ENCODE results near the gene FBLN1.
A peak's percentile ranks its signal among the peaks of the same experiment; 100 is the strongest.

GRCh38 chr22:45599836-45600577, 97.3 kb downstream of the FBLN1 start:
- TF ChIP-seq SP2 (tag by site-specific recombination; IDR thresholded peaks at IDR 0.05) (no peak), ZNF654 (tag by site-specific recombination; IDR thresholded peaks at IDR 0.05; ENCODE audit: low read depth) (no peak), ZNF530 (tag by site-specific recombination; IDR thresholded peaks at IDR 0.05; ENCODE audit: low read depth) (no peak), ZNF175 (tag by site-specific recombination; IDR thresholded peaks at IDR 0.05) (no peak), PRDM1 (tag by site-specific recombination; IDR thresholded peaks at IDR 0.05) (no peak), GLI4 (tag by site-specific recombination; IDR thresholded peaks at IDR 0.05) (no peak)
- TF ChIP-seq, protein P1, sequence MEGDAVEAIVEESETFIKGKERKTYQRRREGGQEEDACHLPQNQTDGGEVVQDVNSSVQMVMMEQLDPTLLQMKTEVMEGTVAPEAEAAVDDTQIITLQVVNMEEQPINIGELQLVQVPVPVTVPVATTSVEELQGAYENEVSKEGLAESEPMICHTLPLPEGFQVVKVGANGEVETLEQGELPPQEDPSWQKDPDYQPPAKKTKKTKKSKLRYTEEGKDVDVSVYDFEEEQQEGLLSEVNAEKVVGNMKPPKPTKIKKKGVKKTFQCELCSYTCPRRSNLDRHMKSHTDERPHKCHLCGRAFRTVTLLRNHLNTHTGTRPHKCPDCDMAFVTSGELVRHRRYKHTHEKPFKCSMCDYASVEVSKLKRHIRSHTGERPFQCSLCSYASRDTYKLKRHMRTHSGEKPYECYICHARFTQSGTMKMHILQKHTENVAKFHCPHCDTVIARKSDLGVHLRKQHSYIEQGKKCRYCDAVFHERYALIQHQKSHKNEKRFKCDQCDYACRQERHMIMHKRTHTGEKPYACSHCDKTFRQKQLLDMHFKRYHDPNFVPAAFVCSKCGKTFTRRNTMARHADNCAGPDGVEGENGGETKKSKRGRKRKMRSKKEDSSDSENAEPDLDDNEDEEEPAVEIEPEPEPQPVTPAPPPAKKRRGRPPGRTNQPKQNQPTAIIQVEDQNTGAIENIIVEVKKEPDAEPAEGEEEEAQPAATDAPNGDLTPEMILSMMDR (tag by site-specific recombination; IDR thresholded peaks at IDR 0.05), result no peak
- TF ChIP-seq, protein P2, sequence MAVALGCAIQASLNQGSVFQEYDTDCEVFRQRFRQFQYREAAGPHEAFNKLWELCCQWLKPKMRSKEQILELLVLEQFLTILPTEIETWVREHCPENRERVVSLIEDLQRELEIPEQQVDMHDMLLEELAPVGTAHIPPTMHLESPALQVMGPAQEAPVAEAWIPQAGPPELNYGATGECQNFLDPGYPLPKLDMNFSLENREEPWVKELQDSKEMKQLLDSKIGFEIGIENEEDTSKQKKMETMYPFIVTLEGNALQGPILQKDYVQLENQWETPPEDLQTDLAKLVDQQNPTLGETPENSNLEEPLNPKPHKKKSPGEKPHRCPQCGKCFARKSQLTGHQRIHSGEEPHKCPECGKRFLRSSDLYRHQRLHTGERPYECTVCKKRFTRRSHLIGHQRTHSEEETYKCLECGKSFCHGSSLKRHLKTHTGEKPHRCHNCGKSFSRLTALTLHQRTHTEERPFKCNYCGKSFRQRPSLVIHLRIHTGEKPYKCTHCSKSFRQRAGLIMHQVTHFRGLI (tag by site-specific recombination; IDR thresholded peaks at IDR 0.05), result peak; percentile 95

Measured in HEK293 (cell line).